Stimulated activated CD4-positive, alpha-beta T cell treated with anti-CD3 and anti-CD28 coated beads, Interleukin-4, amount 100 ng/mL, for 48 hours (primary cell): ENCODE data around the gene PDE4D.
"Not testable (repeated sequence)": the region's sequence is repeated elsewhere in the genome, so short reads cannot be mapped to it uniquely, and the experiment has no call there.

Experiments
- DNase-seq, 2 donors: peaks; one replicate each; pipeline ENCODE4 v3.0.0-alpha.2; 2020; ENCODE audit warnings: low read depth in 2 of 2

Gene PDE4D

DNA sequence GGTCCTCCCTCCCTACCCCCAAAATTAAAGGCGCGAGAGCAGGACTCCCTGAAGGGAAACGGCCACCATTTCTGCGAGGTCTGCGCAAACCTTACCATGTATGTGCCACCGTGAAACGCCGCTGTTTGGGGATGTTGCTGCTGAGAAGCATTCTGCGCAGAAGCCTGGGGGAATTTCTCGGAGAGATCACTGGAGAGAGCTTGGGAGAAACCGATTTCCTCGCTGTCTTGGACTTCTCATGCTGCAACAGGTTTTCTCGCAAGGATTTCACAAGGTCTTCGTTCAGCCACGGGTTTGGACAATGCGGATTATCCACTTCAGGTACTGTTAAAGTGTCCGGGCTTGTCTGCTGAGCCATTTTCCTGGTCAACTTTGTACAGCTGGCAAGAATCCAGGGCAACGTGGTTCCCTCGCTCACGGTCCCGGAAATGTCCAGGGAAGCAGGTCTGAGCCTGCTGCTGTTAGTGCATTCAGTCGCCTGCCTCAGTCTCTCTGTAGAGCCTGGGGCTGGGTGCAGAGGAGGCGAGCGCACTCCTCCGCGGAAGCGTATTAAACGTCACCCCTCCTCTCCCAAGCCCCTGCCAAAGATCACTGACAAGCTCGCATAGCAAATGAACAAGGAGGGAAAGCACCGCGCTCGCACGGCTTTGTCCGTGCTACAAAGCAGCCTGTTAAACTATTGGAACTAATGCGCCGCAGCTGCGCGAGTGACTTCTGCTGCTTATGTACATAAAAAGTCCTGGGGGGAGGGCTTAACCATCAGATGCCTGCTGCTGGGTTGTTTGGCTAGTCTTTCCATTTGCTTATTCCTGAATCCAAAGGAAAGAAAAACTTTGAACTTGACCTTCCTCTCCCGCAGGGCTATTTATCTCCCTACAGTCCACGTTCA, 125.1 kb downstream of the PDE4D start:
- DNase-seq = no peak

- no peak for DNase-seq
These were observed 125.8 kb downstream of the PDE4D start for GRCh38 chr5:59767681-59768151.

GRCh38 chr5:59767211-59767605, 126.3 kb downstream of the PDE4D start:
- DNase-seq = no peak

- DNase-seq = no peak
These were observed 126.9 kb downstream of the PDE4D start for GRCh38 chr5:59766427-59767210.

- no peak for DNase-seq
These were observed 128.1 kb downstream of the PDE4D start for GRCh38 chr5:59765446-59765845.

DNA sequence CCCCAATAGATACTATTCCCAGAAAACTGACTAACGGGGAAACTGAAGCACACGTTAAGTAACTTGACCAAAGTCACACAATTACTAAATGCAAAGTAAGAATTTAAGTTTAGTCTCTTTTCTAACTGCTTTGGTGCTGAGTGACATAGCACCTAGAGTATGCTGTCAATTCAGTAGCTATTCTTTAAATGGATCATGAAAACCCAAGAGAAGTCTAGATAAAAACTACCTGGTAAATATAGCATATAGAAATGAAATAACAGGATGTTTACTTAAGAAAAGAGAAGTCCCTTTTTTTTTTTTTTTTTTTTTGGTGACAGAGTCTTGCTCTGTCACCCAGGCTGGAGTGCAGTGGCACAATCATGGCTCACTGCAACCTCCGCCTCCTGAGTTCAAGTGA, 129.2 kb downstream of the PDE4D start:
- no peak for DNase-seq

DNA sequence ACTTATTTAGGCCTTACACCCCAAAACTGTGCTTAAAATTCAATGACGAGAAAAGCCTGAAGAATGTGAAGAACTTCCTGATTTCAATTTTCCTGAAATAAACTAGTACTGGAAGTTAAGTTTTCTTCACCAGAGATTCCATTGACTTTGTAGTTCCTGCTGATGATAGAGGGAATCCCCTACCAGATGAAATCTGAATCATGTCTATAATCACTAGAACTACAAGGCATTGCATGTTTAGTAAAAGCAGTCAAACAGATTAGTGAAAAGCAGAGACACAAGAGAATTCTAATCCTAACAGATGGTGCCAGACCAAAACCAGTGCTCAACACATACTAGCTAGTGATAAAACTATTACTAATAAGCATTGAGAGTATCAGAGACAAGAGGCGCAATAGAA, 130.0 kb downstream of the PDE4D start:
- no peak for DNase-seq

DNA sequence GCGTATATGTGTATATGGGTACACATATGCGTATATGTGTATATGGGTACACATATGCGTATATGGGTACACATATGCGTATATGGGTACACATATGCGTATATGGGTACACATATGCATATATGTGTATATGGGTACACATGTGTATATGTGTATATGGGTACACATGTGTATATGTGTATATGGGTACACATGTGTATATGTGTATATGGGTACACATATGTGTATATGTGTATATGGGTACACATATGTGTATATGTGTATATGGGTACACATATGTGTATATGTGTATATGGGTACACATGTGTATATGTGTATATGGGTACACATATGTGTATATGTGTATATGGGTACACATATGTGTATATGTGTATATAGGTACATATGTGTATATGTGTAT, 131.3 kb downstream of the PDE4D start:
- not testable (repeated sequence) for DNase-seq

GRCh38 chr5:59760785-59761348, 132.7 kb downstream of the PDE4D start:
- DNase-seq = no peak

GRCh38 chr5:59759600-59760351, 133.8 kb downstream of the PDE4D start:
- DNase-seq = no peak

GRCh38 chr5:59758566-59758965, 135.0 kb downstream of the PDE4D start:
- no peak for DNase-seq

DNA sequence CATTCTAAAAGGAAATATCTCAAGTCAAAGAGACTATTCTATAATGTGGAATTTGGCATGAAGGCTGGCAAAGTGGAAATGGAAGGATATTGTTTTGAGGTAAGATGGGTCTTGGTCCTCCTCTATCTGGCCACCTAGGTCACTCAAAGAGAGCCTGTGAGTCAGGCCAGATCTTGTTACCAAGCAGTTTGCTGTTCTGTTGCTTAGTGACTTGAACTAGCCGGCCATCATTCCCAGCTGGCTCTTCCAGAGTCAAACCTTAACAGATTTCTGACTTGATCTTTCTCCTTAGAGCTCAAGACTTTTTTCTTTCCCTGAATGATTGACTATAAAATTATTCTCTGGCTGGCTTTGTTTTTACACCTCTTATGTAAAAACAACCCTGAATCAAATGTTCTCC, 136.1 kb downstream of the PDE4D start:
- DNase-seq = no peak

GRCh38 chr5:59756373-59757035, 137.0 kb downstream of the PDE4D start:
- DNase-seq = no peak

DNA sequence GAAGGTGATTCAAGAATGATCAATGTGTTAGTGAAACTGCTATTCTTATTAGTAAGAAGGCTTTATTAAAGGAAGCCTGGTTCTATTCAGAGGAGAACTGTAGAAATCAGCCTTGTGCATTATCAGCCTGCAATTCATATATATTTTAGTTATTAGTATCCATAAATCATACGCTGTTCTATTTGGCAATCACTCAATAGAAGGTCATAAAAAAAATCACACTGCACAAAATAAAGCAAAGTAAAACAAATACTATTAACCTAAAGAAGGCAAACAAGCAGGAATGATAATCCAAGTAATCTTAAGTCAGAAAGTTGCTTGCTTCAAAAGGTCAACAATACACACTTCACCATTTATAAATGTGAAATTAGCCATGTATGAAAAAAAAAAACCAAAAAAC, 138.1 kb downstream of the PDE4D start:
- DNase-seq = no peak

DNA sequence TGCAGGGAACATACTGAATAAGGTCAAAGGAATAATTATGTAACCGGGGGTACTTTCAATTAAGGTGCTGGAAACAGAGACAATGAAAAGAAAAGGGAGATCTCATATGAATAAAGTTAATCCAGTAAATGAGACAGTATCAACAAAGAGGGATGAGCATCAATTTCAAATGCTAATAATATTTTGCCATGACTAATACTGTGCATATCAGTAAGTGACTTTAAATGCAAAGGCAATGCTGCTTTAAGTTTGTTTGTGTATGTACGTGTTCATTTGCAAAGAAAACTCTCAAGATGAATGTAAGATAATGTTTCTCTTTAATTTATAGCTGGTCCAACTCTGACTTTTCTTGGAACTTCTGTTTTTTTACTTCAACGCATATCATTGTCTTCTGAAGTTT, 139.9 kb downstream of the PDE4D start:
- no peak for DNase-seq

DNA sequence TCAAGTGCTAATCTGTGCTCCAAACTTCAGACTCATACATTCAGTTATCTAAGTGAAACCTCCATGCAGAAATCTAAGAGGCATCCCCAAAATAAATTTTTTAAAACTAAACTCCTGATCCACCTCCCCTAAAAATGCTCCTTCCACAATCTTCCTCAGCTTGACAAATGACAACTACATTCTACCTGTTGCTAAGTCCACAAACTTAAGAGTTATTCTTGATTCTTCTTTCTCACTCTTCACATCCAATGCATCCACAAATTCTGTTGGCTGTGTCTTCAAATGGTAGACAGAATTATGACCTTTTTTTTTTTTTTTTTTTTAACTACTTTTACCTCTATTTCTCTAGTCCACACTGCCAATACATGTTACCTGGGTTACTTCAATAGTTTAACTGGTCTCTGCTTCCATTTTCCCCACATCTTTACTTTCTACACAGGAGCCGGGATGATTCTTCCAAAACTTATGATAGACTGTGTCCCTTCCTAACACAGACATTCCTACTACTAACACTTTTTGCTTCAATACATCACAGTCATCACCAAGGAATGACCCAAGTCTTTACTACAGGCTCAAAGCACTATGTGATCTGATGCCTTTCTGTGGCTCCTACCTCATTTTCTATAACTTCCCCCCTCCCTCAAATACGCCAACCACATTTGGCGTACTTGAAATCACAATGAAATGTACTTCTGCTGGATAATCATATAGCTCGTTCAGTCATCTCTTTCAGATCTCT, 143.6 kb downstream of the PDE4D start:
- DNase-seq = no peak

DNA sequence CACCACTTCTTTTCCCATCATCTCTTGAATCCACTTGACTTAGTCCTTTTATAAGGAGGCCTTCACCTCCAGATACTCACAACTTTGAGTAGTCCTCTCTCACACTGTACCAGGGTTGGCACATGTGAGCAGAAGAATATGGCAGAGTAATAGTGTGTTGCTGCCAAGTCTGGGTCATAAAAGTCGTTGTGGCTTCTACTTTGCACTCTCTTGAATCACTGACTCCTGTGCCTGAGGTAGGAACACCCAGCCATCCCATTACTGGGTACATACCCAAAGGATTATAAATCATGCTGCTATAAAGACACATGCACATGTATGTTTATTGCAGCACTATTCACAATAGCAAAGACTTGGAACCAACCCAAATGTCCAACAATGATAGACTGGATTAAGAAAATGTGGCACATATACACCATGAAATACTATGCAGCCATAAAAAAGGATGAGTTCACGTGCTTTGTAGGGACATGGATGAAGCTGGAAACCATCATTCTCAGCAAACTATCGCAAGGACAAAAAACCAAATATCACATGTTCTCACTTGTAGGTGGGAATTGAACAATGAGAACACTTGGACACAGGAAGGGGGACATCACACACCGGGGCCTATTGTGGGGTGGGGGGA, 145.4 kb downstream of the PDE4D start:
- not testable (repeated sequence) for DNase-seq

DNA sequence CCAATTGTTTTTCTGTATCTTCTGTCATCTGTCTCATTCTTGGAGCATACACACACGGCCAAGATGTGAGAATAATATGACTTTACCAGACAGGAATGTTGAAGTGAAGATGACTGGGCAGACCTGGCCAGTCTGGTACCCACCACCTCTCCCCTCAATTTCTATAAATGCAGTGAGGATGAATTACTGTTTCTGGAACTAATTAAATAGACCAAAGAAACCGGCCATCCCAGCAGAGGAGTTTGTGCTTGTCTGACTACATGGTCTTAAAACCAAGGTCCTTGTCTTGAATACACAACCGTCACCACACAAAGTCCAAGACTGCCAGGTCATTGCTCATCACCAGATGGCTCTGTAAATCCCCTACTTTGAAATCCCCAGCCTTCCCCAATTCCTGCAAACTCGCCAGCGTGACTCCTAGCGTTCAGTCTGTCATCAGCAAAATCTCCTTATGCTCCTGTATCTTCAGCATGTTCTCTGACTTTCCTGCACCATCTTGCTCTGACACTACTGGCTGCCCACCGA, 147.2 kb downstream of the PDE4D start:
- DNase-seq = no peak

DNA sequence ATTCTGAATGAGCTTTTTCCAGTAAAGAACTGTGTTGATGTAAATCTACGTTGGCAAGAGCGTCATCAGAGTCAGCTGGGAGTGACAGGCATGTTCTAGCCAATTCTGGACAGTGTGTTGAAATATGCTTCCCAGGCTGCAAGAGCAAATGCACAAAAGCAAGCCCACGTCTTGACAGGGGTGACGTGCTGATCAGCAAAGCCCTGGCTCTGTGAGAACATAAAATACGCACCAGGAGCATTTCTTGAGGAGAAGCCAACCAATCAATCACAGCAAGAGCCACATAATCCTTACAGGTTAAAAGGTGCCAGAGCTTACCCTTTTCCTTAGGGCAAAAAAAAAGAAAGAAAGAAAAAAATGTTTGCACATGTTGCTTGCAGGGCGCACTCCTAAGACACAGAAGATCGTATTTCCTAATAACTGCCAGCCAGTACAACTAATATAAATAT, 148.1 kb downstream of the PDE4D start:
- no peak for DNase-seq

DNA sequence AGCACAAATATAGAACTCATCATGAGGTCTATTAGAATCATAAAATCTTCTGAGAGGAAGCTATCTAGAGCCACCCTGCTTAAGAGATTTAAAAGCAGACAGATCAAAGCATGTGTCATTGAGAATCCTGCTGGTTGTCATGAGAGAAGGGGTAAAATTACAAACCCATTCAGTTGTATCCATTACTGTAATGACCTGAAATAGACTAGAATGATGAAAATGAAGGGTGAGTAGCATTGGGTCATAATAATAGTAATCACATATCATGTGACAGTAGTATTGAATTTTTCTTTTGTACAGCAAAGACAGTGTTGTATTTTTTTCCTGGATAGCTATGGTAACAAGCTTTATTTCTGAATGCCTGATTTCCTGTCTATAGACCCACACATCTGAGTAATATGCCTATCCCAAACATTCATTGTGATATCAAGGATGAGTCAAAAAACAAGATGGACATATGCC, 149.0 kb downstream of the PDE4D start:
- no peak for DNase-seq
